Ovary (tissue), 9 donors: ENCODE measurements around the gene ZNF503. TPM values are rescaled to one million over a fixed set of nuclear protein-coding genes. Genes with fewer than 3 reads are reported as not detected.

Experiments
- DNase-seq, 5 donors: peaks; one replicate each; pipeline ENCODE4 v3.0.0-alpha.2; 2019 to 2020
- H3K27ac ChIP-seq, 2 donors: fragments of 200-600 bp; one replicate each; pipeline versions ENCODE4 v1.5.1 to v1.8.0; 2019 to 2022
- H3K27me3 ChIP-seq: fragments of 200-600 bp; one replicate; pipeline ENCODE4 v1.8.0; 2022
- H3K36me3 ChIP-seq: fragments of 200-600 bp; sonication (generic); one replicate; pipeline ENCODE4 v1.5.1; 2019
- H3K4me1 ChIP-seq: one replicate; pipeline ENCODE4 v1.8.1; 2013; ENCODE audit warnings: mild to moderate bottlenecking, moderate library complexity; ENCODE audit not compliant: insufficient read depth
- H3K4me3 ChIP-seq: fragments of 200-600 bp; sonication (generic); one replicate; pipeline ENCODE4 v1.5.1; 2017
- H3K9me3 ChIP-seq, 2 donors: fragments of 200-600 bp in 1 of 2; sonication (generic) in 1 of 2; one replicate each; pipeline versions ENCODE4 v1.5.1 to v1.8.1; 2013 to 2019; ENCODE audit warnings: mild to moderate bottlenecking in 1 of 2, moderate library complexity in 1 of 2
- CTCF ChIP-seq, 3 donors: fragments of 450-650 bp in 2 of 3; fragments of 200-600 bp in 1 of 3; IDR thresholded peaks; one replicate each; pipeline versions ENCODE4 v1.5.1 to v1.8.0; 2016 to 2022; ENCODE audit warnings: antibody characterized with exemption in 3 of 3, mild to moderate bottlenecking in 1 of 3
- EP300 ChIP-seq: sonication (generic); formaldehyde crosslinking; IDR thresholded peaks from one replicate; pipeline ENCODE4 v1.6.1; 2017; ENCODE audit warnings: antibody characterized with exemption
- POLR2A ChIP-seq: fragments of 450-650 bp; IDR thresholded peaks from one replicate; pipeline ENCODE4 v1.6.1; 2017; ENCODE audit warnings: antibody characterized with exemption, mild to moderate bottlenecking, moderate library complexity
- whole genome bisulfite sequencing, 3 donors: extraction: QIAGEN DNeasy Blood & Tissue Kit in 1 of 3; methylation state at CpG; one replicate each; pipeline versions ENCODE4 v1.1.5 to v1.1.7; 2013 to 2017; 5-methylcytosine and 5-hydroxymethylcytosine counted together
- intact Hi-C, 4 donors: fragments of 100-400 bp; cut with DNase I; formaldehyde crosslinking; loops; one replicate each; pipeline versions ENCODE4 v1.11.0 to v1.15.1; 2022 to 2023
- polyA plus RNA-seq, 2 donors: library from polyadenylated mRNA; stranded (reverse); fragments of 200-250 nt in 1 of 2; fragments of 350-450 nt in 1 of 2; fragmentation: Illumina TruSeq in 1 of 2; extraction: RNeasy Lipid Tissue Mini Kit (QIAGEN cat#74804) in 1 of 2; gene quantifications; one replicate each; pipeline ENCODE4 v1.2.3, GENCODE V29; 2013 to 2014
- total RNA-seq, 7 donors: library from RNA; depleted of rRNA in 2 of 7; stranded (reverse); fragments of >200 nt in 2 of 7; fragmentation: NEBNext Ultra II Directional in 3 of 7; extraction: Animal tissue kit (Norgen Biotek cat#: 25700) in 3 of 7; gene quantifications; one replicate each; pipeline versions ENCODE4 v1.1.0 to v1.2.4, GENCODE V29; 2016 to 2023
- donor health status: DM: no; HTN: no; CAD: no; lungs with moderate emphysema.
- donor health status: DM: no; HTN: no; CAD: no.
- donor health status: Bipolar disorder and iron deficiency.
- donor health status: DM: yes; HTN: yes; CAD: no.
- donor health status: DM: no; HTN: no; CAD: no.
- donor health status: DM: yes; HTN: yes; CAD: no.

Gene ZNF503
- total and polyA plus RNA-seq, 9 donors: 21.1 to 221 (median 82.2) TPM

- H3K36me3 ChIP-seq: no peaks in the 10 kb centered on the region
- no peaks in the 10 kb centered on the region for H3K27me3 ChIP-seq
- intact Hi-C loops: loop anchor here in 2 of 4 donors (5.0 to 10.0 kb wide), 2 partner anchors 97 to 100 kb away; no protein-coding TSS in a partner anchor
- 96 to 99% (median 98%) methylated on average over 2 of the region's 2 CpGs for WGBS, 3 donors
- H3K27ac ChIP-seq: no peak overlapping the region
- no peak overlapping the region for H3K4me3 ChIP-seq
- TF ChIP-seq EP300: no peak
- no peak for TF ChIP-seq CTCF (IDR thresholded peaks at IDR 0.05)
- no peak for TF ChIP-seq POLR2A
- no peak for DNase-seq
- peaks cover 3% of the 10 kb centered on the region for H3K4me1 ChIP-seq
- no peaks in the 10 kb centered on the region for H3K9me3 ChIP-seq
These were observed 9.3 kb downstream of the ZNF503 start for GRCh38 chr10:75392271-75392670.

GRCh38 chr10:75390178-75390577 lies 11.4 kb downstream of the ZNF503 start:
- no peak for DNase-seq
- intact Hi-C loops: loop anchor here in 2 of 4 donors (5.0 to 10.0 kb wide), 2 partner anchors 95 to 98 kb away; no protein-coding TSS in a partner anchor
- Histone ChIP-seq H3K27ac (no peak overlapping the region), H3K4me3 (no peak overlapping the region), H3K27me3 (no peaks in the 10 kb centered on the region), H3K9me3 (peaks cover 0 to 4% of the 10 kb centered on the region in 2 donors), H3K4me1 (peaks cover 3% of the 10 kb centered on the region), H3K36me3 (no peaks in the 10 kb centered on the region)
- TF ChIP-seq CTCF (IDR thresholded peaks at IDR 0.05): no peak

GRCh38 chr10:75388082-75388481 lies 13.5 kb downstream of the ZNF503 start:
- Histone ChIP-seq H3K4me3 (no peak overlapping the region), H3K4me1 (no peaks in the 10 kb centered on the region), H3K36me3 (no peaks in the 10 kb centered on the region), H3K27me3 (no peaks in the 10 kb centered on the region), H3K9me3 (peaks cover 0 to 4% of the 10 kb centered on the region in 2 donors), H3K27ac (no peak overlapping the region)
- intact Hi-C loops: no loop called here
- no peak for DNase-seq
- TF ChIP-seq CTCF (IDR thresholded peaks at IDR 0.05): no peak
- TF ChIP-seq EP300: no peak
- TF ChIP-seq POLR2A: no peak
- WGBS, 3 donors: 95 to 97% (median 97%) methylated on average over 3 of the region's 3 CpGs

- intact Hi-C loops: no loop called here
- Histone ChIP-seq H3K36me3 (no peaks in the 10 kb centered on the region), H3K9me3 (peaks cover 0 to 4% of the 10 kb centered on the region in 2 donors), H3K27me3 (no peaks in the 10 kb centered on the region), H3K4me1 (no peaks in the 10 kb centered on the region), H3K4me3 (no peak overlapping the region), H3K27ac (no peak overlapping the region)
- DNase-seq: no peak
- TF ChIP-seq POLR2A: no peak
- TF ChIP-seq CTCF (IDR thresholded peaks at IDR 0.05): no peak
- TF ChIP-seq EP300: no peak
- WGBS, 3 donors: 95 to 96% (median 96%) methylated on average over 3 of the region's 3 CpGs
These were observed 15.4 kb downstream of the ZNF503 start for GRCh38 chr10:75386128-75386527.
